HG02798 (cell line): Measurements from ENCODE around the gene HOXB6.

Experiments used
- ATAC-seq: cut with Tn5 transposase; IDR thresholded peaks from one replicate; pipeline ENCODE4 v1.9.1; 2021; ENCODE audit warnings: mild to moderate bottlenecking; ENCODE audit not compliant: unreplicated experiment, poor library complexity

The HOXB6 gene

GRCh38 chr17:48586355-48587258 lies 18.2 kb downstream of the HOXB6 start:
- no peak for ATAC-seq

DNA sequence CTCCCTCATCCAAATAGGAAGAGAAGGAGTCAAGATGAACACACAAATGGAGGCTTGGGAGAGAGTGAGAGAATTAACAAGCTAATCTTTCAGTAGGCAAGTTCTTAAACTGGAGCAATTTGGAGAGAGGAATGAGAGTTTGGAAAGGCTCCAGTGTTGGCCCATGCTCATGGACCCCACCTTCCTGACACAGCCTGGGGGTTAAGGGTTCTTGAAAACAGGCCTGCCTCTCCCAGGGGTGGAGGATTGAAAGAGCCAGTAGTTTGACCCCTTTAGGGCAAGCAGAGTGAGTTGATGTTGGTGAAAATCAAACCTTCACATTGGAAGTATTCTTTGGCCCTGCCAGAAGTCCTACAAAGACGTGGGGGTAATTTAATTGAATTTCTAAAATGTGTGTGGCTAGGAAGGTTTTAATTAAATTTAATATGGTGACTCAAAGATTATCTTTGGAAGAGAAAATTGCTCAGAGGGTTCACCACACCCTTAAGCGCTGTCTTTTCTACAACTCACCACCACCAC lies 20.5 kb downstream of the HOXB6 start:
- ATAC-seq: no peak

GRCh38 chr17:48583708-48584222 lies 21.0 kb downstream of the HOXB6 start:
- no peak for ATAC-seq

- no peak for ATAC-seq
Observed at GRCh38 chr17:48582750-48583069, 22.1 kb downstream of the HOXB6 start.

DNA sequence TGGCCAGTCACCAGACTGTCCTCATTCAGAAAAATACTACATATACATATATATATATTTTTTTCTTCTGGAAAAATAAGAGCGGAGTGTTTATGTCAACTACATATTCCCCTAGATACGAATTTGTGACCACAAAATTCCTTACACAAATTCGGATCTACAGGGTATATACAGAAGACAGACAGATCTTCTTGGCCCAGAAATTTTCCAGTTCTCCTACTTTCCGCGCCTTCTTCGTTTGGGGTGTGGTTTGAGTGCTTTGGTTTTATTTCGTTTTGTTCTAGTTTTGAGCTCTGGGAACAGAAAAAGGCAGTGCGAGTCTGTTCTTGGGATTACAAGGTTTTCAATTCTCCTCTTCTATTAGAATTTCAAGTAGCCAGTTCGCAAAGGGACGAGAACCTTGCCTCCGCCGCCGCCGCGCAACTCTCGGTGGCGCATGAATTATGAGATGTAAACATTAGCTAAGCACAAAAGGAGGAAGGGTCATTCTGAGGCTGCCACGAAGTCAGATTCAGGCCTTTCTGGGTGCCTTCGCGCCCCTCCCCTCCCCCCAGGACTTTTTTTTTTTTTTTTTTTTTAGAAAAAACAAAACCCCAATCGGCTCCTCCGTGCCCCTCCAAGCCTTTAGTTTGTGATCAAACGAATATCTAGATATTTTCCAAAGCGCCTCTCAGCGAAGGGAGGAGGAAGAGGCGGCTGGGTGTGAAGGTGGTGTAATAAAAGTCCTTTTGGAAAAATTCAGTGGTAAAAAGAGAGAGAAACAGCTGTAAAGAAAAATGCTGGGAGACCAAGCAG lies 24.8 kb downstream of the HOXB6 start:
- ATAC-seq: no peak

DNA sequence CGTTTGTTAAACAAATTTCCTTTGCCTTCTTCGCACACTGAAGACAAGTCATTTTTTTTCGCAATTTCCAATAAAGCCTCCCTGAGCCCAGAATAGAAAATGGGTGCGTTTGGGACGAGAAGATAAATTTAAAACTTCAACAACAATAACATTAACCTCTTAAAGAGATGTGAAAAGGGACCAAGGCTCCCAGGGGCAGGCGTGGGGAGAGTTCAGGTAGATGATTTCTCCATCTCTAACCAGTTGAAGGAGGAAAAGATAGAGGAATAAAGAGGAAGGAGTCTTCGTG lies 25.4 kb downstream of the HOXB6 start:
- no peak for ATAC-seq

GRCh38 chr17:48578616-48579470 lies 25.9 kb downstream of the HOXB6 start:
- peak; percentile 39 for ATAC-seq

GRCh38 chr17:48577946-48578615 lies 26.7 kb downstream of the HOXB6 start, which contains the start of gene HOXB4:
HOXB4 (minus strand) TSS chr17:48578350; CDS start chr17:48578319, 31 bp downstream.
- ATAC-seq: peak; percentile 68

DNA sequence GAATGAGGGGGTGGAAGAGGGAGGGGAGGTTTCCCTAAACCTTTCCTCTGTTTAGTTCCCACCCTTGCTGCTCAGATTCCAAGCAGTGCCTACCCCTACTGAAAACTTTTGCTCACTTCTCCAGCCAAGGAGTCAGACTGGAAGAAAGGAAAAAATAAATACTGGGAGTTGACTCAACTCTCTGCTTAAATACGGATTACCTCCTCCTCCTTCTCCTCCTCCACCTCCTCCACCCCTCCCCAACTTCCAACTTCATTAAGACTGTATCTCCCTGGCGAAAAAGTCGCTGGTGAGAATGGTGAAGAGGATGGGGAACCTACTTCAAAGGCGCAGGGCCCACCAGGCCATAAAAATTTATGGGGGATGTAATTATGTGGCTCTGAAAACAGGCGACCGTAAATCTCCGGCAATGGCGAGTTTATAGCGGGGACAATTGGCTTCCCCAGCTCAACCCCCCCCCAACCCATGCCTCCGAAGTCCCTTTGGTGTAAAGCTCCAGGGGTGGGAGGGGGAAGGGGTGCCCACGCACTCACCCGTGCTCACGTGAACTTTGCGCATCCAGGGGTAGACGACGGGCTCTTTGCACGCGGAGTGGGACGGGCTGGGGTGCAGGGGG lies 27.3 kb downstream of the HOXB6 start:
- peak; percentile 4 for ATAC-seq

DNA sequence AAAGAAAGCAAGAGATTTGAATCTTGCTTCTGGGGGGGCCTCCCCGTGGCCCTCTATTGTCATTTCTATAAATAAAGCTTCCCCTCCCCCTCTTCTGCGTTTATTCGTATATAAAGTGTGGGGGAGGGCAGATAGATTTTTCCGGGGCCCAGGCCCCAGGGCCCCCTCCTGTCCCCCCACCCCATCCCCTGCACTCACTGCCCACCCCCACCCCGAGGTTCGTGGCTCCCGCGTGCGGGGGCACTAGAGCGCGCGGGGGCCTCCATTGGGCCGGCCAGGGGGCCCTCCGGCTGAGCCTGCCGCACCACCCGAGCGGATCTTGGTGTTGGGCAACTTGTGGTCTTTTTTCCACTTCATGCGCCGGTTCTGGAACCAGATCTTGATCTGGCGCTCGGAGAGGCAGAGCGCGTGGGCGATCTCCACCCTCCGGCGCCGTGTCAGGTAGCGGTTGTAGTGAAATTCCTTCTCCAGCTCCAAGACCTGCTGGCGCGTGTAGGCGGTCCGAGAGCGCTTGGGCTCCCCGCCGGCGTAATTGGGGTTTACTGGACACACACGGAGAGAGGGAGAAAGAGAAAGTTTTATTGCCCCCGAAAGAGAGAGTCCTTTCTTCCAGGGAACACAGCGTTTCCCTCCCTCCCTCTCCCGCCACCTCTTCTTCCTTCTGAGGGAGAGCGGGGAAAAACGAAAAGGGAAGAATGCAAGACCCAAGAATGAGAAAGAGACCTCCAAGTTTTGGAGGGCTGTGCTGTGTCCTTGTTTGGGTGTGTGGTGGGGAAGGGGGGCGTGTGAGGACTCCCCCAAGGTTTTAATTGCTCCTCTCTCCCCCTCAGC lies 28.1 kb downstream of the HOXB6 start:
- ATAC-seq: no peak

DNA sequence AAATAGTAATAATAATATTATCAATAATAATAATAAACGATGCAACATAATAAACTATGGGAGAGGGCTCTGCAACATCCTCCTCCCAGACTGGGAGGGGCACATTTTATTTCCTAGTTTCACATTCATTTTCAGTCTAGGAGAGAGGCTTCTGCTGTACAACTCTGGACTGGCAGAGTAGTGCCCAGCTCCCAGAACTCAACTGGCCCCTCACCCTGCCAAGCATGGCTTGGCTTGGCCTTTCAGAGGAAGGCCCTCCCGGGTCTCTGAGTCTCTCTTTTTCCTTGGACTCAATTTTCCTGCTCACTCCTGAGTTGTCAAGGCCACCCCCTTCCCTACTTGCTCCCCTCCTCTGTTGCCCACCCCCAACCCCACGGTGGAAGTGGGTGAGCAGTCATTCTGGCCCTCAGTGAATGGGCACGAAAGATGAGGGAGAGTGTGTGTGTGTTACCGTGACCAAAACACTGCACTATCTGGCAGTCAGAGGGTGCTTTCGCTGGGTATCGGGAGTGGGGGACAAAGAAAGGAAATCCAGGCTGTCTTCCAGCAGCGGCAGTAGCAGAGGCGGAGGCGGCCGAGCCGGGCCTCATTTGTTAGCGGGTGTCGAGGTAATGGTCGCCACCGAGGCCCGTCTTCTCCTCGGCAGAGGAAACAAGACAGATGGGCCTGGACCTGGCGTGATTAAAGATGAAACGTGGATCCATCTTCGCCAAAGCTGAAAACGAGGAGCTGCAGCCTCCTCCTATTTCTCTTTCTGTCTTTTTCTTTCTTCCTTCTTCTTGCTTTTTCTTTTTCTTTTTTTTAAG lies 28.9 kb downstream of the HOXB6 start:
- no peak for ATAC-seq

DNA sequence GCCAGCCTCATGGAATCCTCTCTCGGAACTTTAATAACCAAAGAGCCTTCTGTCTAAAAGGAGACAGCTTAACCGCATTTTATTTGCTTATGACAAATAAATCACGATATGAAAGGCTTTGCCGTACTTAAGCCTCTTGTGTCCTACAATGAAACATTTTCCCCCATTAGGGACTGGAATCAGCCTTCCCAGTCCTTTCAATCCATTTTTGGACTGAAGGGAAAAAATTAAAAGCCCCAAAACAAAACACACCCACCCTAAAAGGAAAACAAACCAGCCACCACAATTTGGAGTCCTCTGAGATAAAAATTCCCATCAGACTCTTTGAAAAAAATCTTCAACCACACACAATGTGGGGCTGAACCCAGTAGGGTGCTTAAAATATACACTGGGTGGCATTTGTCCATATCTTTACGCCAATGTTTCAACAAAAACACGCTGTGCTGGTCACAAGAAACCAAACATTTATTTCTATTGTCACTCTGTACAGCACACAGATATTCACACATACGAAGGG lies 29.7 kb downstream of the HOXB6 start:
- ATAC-seq: no peak

GRCh38 chr17:48574505-48575065 lies 30.2 kb downstream of the HOXB6 start:
- ATAC-seq: no peak

- no peak for ATAC-seq
Observed at GRCh38 chr17:48571826-48572417, 32.9 kb downstream of the HOXB6 start.

DNA sequence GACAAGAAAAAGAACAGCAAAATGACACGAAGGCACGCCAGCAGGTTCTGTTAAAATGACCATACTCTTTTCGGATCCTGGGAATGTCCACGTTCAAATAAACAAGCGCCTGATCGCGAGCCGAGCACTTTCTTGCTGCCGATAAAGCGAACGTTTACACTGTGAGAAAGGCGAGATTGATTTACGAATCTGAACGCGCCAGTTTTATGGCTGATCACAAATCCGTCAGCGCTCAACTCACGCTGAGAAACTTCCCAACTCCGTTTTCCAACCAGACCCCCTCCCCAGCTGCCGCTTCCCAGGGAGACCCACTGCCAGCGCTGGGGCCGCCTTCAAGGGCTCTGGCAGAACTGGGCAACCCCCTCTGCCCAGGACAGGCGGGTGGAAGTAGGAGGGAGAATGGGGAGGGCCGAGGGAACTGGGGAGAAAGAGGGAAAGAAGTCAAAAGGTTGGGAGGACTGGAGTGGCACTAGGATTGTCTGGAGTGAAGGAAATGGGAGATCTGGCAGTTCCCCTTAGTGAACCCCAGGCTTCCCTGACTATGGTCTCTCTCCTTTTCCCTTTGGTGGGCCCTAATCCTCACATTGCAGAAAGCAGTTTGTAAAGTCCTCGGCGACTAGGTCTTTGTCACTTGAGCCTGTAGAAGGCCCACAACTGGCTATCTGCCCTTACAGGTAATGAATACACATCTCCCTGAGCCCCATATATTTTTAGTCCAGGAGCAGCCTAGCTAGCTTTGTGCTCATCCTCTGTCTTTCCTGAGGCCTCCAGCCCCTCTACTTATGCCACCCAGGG lies 33.6 kb downstream of the HOXB6 start:
- ATAC-seq: no peak
